Measurements from ENCODE around the gene AAMDC.

Gene AAMDC

GRCh38 chr11:77806415-77806814, 14.5 kb upstream of the AAMDC start:
- Histone ChIP-seq H3K4me2 (ENCODE audit: low read depth, low read length, poor library complexity, severe bottlenecking) (no peak overlapping the region), H3K9me3 (ENCODE audit: insufficient read depth, low read length) (no peaks in the 10 kb centered on the region)

GRCh38 chr11:77806993-77807392, 14.0 kb upstream of the AAMDC start:
- TF ChIP-seq EZH2phosphoT487 (conservative IDR thresholded peaks at IDR 0.05; ENCODE audit: low read length) (no peak), CTCF (IDR thresholded peaks at IDR 0.05; ENCODE audit: insufficient read depth, low read length, poor library complexity, severe bottlenecking) (no peak)
- Histone ChIP-seq H3K4me3 (ENCODE audit: insufficient read depth, low read length, poor library complexity, severe bottlenecking) (no peak overlapping the region), H3K9me2 (replicated peaks; ENCODE audit: insufficient read depth, low read length) (no peaks in the 10 kb centered on the region), H2AFZ (ENCODE audit: low read depth, low read length, severe bottlenecking) (no peak overlapping the region), H4K20me1 (ENCODE audit: low read depth, low read length) (peaks cover 34% of the 10 kb centered on the region), H3K9ac (ENCODE audit: low read length) (no peak overlapping the region), H3K79me2 (ENCODE audit: insufficient read depth, low read length) (peaks cover 98% of the 10 kb centered on the region), H3K4me2 (ENCODE audit: low read depth, low read length, poor library complexity, severe bottlenecking) (no peak overlapping the region), H3K27ac (ENCODE audit: low read depth, low read length) (no peak overlapping the region), H3K9me3 (ENCODE audit: insufficient read depth, low read length) (no peaks in the 10 kb centered on the region), H3K36me3 (ENCODE audit: low read length) (0 out of 2 replicates have a peak, but pooled peaks cover 8% of the 10 kb centered on the region), H3F3A (ENCODE audit: insufficient read depth) (no peaks in the 10 kb centered on the region), H3K27me3 (ENCODE audit: low read length) (no peaks in the 10 kb centered on the region)

More at GRCh38 chr11:77806415-77806814, 14.5 kb upstream of the AAMDC start:
- Histone ChIP-seq H3K9ac (ENCODE audit: low read length) (no peak overlapping the region), H3K4me3 (ENCODE audit: insufficient read depth, low read length, poor library complexity, severe bottlenecking) (no peak overlapping the region), H2AFZ (ENCODE audit: low read depth, low read length, severe bottlenecking) (no peak overlapping the region), H3K27me3 (ENCODE audit: low read length) (no peaks in the 10 kb centered on the region), H3K79me2 (ENCODE audit: insufficient read depth, low read length) (peaks cover 98% of the 10 kb centered on the region), H3K36me3 (ENCODE audit: low read length) (0 out of 2 replicates have a peak, but pooled peaks cover 7% of the 10 kb centered on the region), H3F3A (ENCODE audit: insufficient read depth) (no peaks in the 10 kb centered on the region), H4K20me1 (ENCODE audit: low read depth, low read length) (peaks cover 34% of the 10 kb centered on the region), H3K9me2 (replicated peaks; ENCODE audit: insufficient read depth, low read length) (no peaks in the 10 kb centered on the region), H3K27ac (ENCODE audit: low read depth, low read length) (no peak overlapping the region)
- TF ChIP-seq CTCF (IDR thresholded peaks at IDR 0.05; ENCODE audit: insufficient read depth, low read length, poor library complexity, severe bottlenecking): no peak

- Histone ChIP-seq H3K27me3 (ENCODE audit: low read length) (no peaks in the 10 kb centered on the region), H3K9me3 (ENCODE audit: insufficient read depth, low read length) (no peaks in the 10 kb centered on the region), H4K20me1 (ENCODE audit: low read depth, low read length) (peaks cover 31% of the 10 kb centered on the region), H3F3A (ENCODE audit: insufficient read depth) (no peaks in the 10 kb centered on the region), H3K79me2 (ENCODE audit: insufficient read depth, low read length) (peaks cover 98% of the 10 kb centered on the region), H3K27ac (ENCODE audit: low read depth, low read length) (no peak overlapping the region), H2AFZ (ENCODE audit: low read depth, low read length, severe bottlenecking) (no peak overlapping the region), H3K4me3 (ENCODE audit: insufficient read depth, low read length, poor library complexity, severe bottlenecking) (no peak overlapping the region), H3K4me2 (ENCODE audit: low read depth, low read length, poor library complexity, severe bottlenecking) (no peak overlapping the region), H3K36me3 (ENCODE audit: low read length) (peaks cover 21% of the 10 kb centered on the region; the same call in 1 of the 2 replicates), H3K9me2 (replicated peaks; ENCODE audit: insufficient read depth, low read length) (no peaks in the 10 kb centered on the region), H3K9ac (ENCODE audit: low read length) (no peak overlapping the region)
- TF ChIP-seq EZH2phosphoT487 (conservative IDR thresholded peaks at IDR 0.05; ENCODE audit: low read length): no peak
- no peak for TF ChIP-seq CTCF (IDR thresholded peaks at IDR 0.05; ENCODE audit: insufficient read depth, low read length, poor library complexity, severe bottlenecking)
These were observed 7.7 kb upstream of the AAMDC start for GRCh38 chr11:77813256-77813655.
